ENCODE data around the gene SULF2. TPM values are rescaled to one million over a fixed set of nuclear protein-coding genes. Genes with fewer than 3 reads are reported as not detected.

SULF2 gene
- total RNA-seq, 1 donor from 2014 or later, result 62.1 TPM

DNA sequence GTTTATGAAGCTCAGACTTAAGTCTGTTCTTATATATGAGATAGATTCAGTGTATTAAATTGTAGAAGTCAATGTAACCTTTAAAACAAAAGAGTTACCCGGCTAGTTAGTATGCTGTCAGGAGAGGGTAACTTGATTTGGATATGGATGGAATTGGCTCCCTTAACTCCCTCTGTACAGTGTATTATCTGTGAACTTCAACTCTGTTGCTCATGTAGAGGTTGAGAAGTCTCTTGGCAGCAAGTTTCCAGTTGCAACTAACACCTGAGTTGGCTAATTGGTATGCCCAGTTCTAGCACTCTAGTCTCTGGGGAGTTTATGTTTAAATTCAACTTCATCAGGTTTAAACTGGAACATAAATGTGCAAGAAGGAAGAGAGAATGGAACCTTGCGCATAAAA lies 172.6 kb downstream of the SULF2 start:
- Mint-ChIP-seq H3K9me3 (ENCODE audit: unreplicated experiment) (no peaks in the 10 kb centered on the region), H3K27me3 (ENCODE audit: unreplicated experiment) (no peaks in the 10 kb centered on the region), H3K4me1 (ENCODE audit: unreplicated experiment) (peaks cover 18% of the 10 kb centered on the region), H3K4me3 (ENCODE audit: unreplicated experiment) (no peak overlapping the region), H3K36me3 (ENCODE audit: low read depth, unreplicated experiment) (no peaks in the 10 kb centered on the region), H3K27ac (ENCODE audit: unreplicated experiment) (no peak overlapping the region)
- TF ChIP-seq, protein P1, sequence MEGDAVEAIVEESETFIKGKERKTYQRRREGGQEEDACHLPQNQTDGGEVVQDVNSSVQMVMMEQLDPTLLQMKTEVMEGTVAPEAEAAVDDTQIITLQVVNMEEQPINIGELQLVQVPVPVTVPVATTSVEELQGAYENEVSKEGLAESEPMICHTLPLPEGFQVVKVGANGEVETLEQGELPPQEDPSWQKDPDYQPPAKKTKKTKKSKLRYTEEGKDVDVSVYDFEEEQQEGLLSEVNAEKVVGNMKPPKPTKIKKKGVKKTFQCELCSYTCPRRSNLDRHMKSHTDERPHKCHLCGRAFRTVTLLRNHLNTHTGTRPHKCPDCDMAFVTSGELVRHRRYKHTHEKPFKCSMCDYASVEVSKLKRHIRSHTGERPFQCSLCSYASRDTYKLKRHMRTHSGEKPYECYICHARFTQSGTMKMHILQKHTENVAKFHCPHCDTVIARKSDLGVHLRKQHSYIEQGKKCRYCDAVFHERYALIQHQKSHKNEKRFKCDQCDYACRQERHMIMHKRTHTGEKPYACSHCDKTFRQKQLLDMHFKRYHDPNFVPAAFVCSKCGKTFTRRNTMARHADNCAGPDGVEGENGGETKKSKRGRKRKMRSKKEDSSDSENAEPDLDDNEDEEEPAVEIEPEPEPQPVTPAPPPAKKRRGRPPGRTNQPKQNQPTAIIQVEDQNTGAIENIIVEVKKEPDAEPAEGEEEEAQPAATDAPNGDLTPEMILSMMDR (IDR thresholded peaks at IDR 0.05; ENCODE audit: unreplicated experiment), result no peak
- DNase-seq (ENCODE audit: low spot score), result no peak

DNA sequence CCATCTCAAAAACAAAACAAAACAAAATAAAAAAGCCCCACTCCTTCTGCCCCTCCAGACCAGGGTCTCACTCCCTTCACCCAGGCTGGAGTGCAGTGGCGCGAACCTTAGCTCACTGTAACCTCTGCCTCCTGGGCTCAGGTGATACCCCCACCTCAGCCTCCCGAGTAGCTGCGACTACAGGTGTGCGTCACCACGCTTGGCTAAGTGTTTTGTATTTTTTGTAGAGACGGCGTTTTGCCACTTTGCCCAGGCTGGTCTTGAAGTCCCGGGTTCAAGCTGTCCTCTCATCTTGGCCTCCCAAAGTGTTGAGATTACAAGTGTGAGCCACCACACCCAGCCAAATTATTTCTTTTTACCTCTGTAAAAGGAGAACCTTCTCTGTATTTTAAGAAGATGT lies 173.5 kb downstream of the SULF2 start:
- H3K4me1 Mint-ChIP-seq (ENCODE audit: unreplicated experiment), result peaks cover 24% of the 10 kb centered on the region
- no peak overlapping the region for H3K27ac Mint-ChIP-seq (ENCODE audit: unreplicated experiment)
- TF ChIP-seq, protein P1 (IDR thresholded peaks at IDR 0.05; ENCODE audit: unreplicated experiment), result no peak
- no peak for DNase-seq (ENCODE audit: low spot score)
- no peaks in the 10 kb centered on the region for H3K36me3 Mint-ChIP-seq (ENCODE audit: low read depth, unreplicated experiment)
- H3K27me3 Mint-ChIP-seq (ENCODE audit: unreplicated experiment), result no peaks in the 10 kb centered on the region
- H3K9me3 Mint-ChIP-seq (ENCODE audit: unreplicated experiment), result no peaks in the 10 kb centered on the region
- H3K4me3 Mint-ChIP-seq (ENCODE audit: unreplicated experiment), result no peak overlapping the region

DNA sequence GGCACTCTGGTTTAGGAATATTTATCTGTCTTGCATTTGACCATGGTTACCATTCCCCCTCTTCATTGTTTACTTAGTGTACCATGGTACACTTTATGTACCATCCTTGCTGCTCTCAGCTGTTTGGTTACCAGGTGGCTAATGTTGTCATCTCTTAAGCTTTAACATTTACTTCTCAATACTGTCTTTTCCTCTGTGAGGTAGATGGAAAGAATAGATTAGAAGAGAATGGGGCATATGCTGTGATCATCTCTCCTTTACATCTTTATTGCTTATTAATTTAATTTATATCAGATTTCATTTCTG lies 174.4 kb downstream of the SULF2 start:
- TF ChIP-seq, protein P1 (IDR thresholded peaks at IDR 0.05; ENCODE audit: unreplicated experiment), result no peak
- DNase-seq (ENCODE audit: low spot score), result no peak
- Mint-ChIP-seq H3K4me3 (ENCODE audit: unreplicated experiment) (no peak overlapping the region), H3K36me3 (ENCODE audit: low read depth, unreplicated experiment) (no peaks in the 10 kb centered on the region), H3K9me3 (ENCODE audit: unreplicated experiment) (no peaks in the 10 kb centered on the region), H3K4me1 (ENCODE audit: unreplicated experiment) (peaks cover 31% of the 10 kb centered on the region), H3K27me3 (ENCODE audit: unreplicated experiment) (no peaks in the 10 kb centered on the region), H3K27ac (ENCODE audit: unreplicated experiment) (no peak overlapping the region)

DNA sequence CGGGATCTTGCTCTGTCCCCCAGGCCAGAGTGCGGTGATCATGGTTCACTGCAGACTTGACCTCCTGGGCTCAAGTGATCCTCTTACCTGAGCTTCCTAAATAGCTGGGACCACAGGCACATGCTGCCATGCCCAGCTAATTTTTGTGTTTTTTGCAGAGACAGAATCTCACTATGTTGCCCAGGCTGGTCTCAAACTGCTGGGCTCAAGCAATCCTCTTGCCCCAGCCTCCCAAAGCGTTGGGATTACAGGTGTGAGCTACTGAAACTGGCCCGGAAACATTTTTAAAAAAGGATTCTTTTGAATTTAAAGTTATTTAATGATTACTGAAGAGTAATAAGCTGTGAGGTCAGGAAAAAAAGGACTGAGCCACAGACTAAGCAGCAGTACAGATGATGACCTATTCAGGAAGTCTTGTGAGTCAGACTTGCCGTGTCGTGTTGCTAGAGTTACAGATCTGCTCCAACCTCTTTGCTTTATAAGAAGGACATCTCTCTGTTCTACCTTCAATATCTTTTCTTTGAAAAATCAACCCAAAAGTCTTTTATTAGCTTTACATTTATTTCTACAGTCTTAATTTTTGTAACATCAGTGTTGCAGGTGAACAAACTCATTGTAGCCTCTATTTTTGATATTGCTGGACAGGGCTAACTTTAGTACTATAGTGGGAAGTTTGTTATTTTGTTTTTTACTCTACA lies 174.9 kb downstream of the SULF2 start:
- peaks cover 2% of the 10 kb centered on the region for H3K27me3 Mint-ChIP-seq (ENCODE audit: unreplicated experiment)
- H3K4me3 Mint-ChIP-seq (ENCODE audit: unreplicated experiment), result no peak overlapping the region
- peaks cover 35% of the 10 kb centered on the region for H3K4me1 Mint-ChIP-seq (ENCODE audit: unreplicated experiment)
- H3K27ac Mint-ChIP-seq (ENCODE audit: unreplicated experiment), result no peak overlapping the region
- no peaks in the 10 kb centered on the region for H3K9me3 Mint-ChIP-seq (ENCODE audit: unreplicated experiment)
- DNase-seq (ENCODE audit: low spot score), result no peak
- no peaks in the 10 kb centered on the region for H3K36me3 Mint-ChIP-seq (ENCODE audit: low read depth, unreplicated experiment)
- TF ChIP-seq, protein P1 (IDR thresholded peaks at IDR 0.05; ENCODE audit: unreplicated experiment), result no peak

DNA sequence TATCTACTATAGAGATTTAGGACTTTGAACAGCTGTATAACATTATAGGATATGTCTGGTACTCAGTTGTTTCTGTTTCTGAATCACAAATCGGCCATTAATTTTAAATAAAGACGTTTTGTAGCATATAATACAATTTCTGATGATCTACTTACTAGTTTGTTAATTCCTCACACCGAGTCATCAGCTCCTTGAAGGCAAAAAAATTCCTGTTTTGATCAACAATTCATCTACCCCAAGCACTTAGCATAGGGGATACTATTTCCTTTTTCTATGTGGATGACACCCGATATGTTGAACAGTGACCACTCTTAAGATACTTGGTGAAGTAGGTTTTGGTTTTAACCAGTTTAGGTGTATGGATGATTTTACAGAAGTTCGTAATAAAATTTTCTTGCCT lies 176.3 kb downstream of the SULF2 start:
- peaks cover 34% of the 10 kb centered on the region for H3K4me1 Mint-ChIP-seq (ENCODE audit: unreplicated experiment)
- DNase-seq (ENCODE audit: low spot score), result no peak
- TF ChIP-seq, protein P1 (IDR thresholded peaks at IDR 0.05; ENCODE audit: unreplicated experiment), result no peak
- no peaks in the 10 kb centered on the region for H3K9me3 Mint-ChIP-seq (ENCODE audit: unreplicated experiment)
- peaks cover 2% of the 10 kb centered on the region for H3K27me3 Mint-ChIP-seq (ENCODE audit: unreplicated experiment)
- H3K4me3 Mint-ChIP-seq (ENCODE audit: unreplicated experiment), result no peak overlapping the region
- H3K36me3 Mint-ChIP-seq (ENCODE audit: low read depth, unreplicated experiment), result no peaks in the 10 kb centered on the region
- H3K27ac Mint-ChIP-seq (ENCODE audit: unreplicated experiment), result no peak overlapping the region

Measured in endothelial cell (in vitro differentiated cells).